Measurements from ENCODE around the gene PLEKHG2. TPM values are rescaled to one million over a fixed set of nuclear protein-coding genes. Genes with fewer than 3 reads are reported as not detected.

PLEKHG2 gene
- total RNA-seq, 2 donors from 2014 or later = 76.0 to 112 TPM

- H3K9me3 ChIP-seq = no peaks in the 10 kb centered on the region
- ATAC-seq (ENCODE audit: insufficient number of reproducible peaks, low FRiP score, low read depth) (no peak), DNase-seq (ENCODE audit: low spot score) (no peak)
- H3K4me3 ChIP-seq = no peak overlapping the region
- no peak for TF ChIP-seq CTCF (IDR thresholded peaks at IDR 0.05)
- H3K27me3 ChIP-seq (replicated peaks; ENCODE audit: insufficient read depth) = no peaks in the 10 kb centered on the region
- H3K36me3 ChIP-seq = peaks cover 45% of the 10 kb centered on the region
- H3K4me1 ChIP-seq (ENCODE audit: control insufficient read depth in 1 of 2, low read depth in 2 of 2) = peaks cover 0 to 9% of the 10 kb centered on the region in 2 donors
- H3K27ac ChIP-seq = no peak overlapping the region
Measured at GRCh38 chr19:39423258-39424086, 11.0 kb downstream of the PLEKHG2 start.

GRCh38 chr19:39424934-39425333 is 12.5 kb downstream of the PLEKHG2 start:
- Histone ChIP-seq H3K9me3 (no peaks in the 10 kb centered on the region), H3K27ac (no peak overlapping the region), H3K36me3 (peaks cover 33% of the 10 kb centered on the region), H3K4me3 (no peak overlapping the region), H3K27me3 (replicated peaks; ENCODE audit: insufficient read depth) (no peaks in the 10 kb centered on the region), H3K4me1 (ENCODE audit: control insufficient read depth in 1 of 2, low read depth in 2 of 2) (peaks cover 11 to 21% of the 10 kb centered on the region in 2 donors)
- TF ChIP-seq CTCF (IDR thresholded peaks at IDR 0.05) = no peak
- DNase-seq (ENCODE audit: low spot score) (no peak), ATAC-seq (ENCODE audit: insufficient number of reproducible peaks, low FRiP score, low read depth) (no peak)

- TF ChIP-seq CTCF (IDR thresholded peaks at IDR 0.05) = no peak
- no peak overlapping the region for H3K27ac ChIP-seq
- no peak for DNase-seq (ENCODE audit: low spot score)
- peaks cover 27% of the 10 kb centered on the region for H3K36me3 ChIP-seq
- H3K4me3 ChIP-seq = no peak overlapping the region
- no peaks in the 10 kb centered on the region for H3K27me3 ChIP-seq (replicated peaks; ENCODE audit: insufficient read depth)
- no peaks in the 10 kb centered on the region for H3K9me3 ChIP-seq
- peaks cover 11 to 21% of the 10 kb centered on the region in 2 donors for H3K4me1 ChIP-seq (ENCODE audit: control insufficient read depth in 1 of 2, low read depth in 2 of 2)
- no peak for ATAC-seq (ENCODE audit: insufficient number of reproducible peaks, low FRiP score, low read depth)
Measured at GRCh38 chr19:39425744-39426143, 13.3 kb downstream of the PLEKHG2 start.

GRCh38 chr19:39426170-39426569 is 13.7 kb downstream of the PLEKHG2 start:
- TF ChIP-seq CTCF (IDR thresholded peaks at IDR 0.05) = no peak
- Histone ChIP-seq H3K4me1 (ENCODE audit: control insufficient read depth in 1 of 2, low read depth in 2 of 2) (peaks cover 11 to 24% of the 10 kb centered on the region in 2 donors), H3K36me3 (peaks cover 22% of the 10 kb centered on the region), H3K27me3 (replicated peaks; ENCODE audit: insufficient read depth) (no peaks in the 10 kb centered on the region), H3K4me3 (no peak overlapping the region), H3K27ac (no peak overlapping the region), H3K9me3 (no peaks in the 10 kb centered on the region)
- ATAC-seq (ENCODE audit: insufficient number of reproducible peaks, low FRiP score, low read depth) (no peak), DNase-seq (ENCODE audit: low spot score) (no peak)

GRCh38 chr19:39427707-39428106 is 15.2 kb downstream of the PLEKHG2 start:
- H3K4me3 ChIP-seq = no peak overlapping the region
- TF ChIP-seq CTCF (IDR thresholded peaks at IDR 0.05) = no peak
- DNase-seq (ENCODE audit: low spot score) (no peak), ATAC-seq (ENCODE audit: insufficient number of reproducible peaks, low FRiP score, low read depth) (no peak)
- peaks cover 11 to 26% of the 10 kb centered on the region in 2 donors for H3K4me1 ChIP-seq (ENCODE audit: control insufficient read depth in 1 of 2, low read depth in 2 of 2)
- peak overlapping the region; percentile 33 to 87 for H3K27ac ChIP-seq
- H3K9me3 ChIP-seq = no peaks in the 10 kb centered on the region
- peaks cover 16% of the 10 kb centered on the region for H3K36me3 ChIP-seq
- no peaks in the 10 kb centered on the region for H3K27me3 ChIP-seq (replicated peaks; ENCODE audit: insufficient read depth)

Data from thoracic aorta (tissue), 2 donors.